HUES6 (cell line): ENCODE measurements around the gene CDH8.

Source experiments
- H3K27ac ChIP-seq: 2 replicates; pipeline ENCODE4 v1.7.0; 2013; ENCODE audit warnings: low read depth, mild to moderate bottlenecking, low read length, inconsistent platforms
- H3K27me3 ChIP-seq: 2 replicates; pipeline ENCODE4 v1.6.1; 2013; ENCODE audit warnings: low read length; ENCODE audit not compliant: control insufficient read depth, insufficient read depth
- H3K36me3 ChIP-seq: 2 replicates; pipeline ENCODE4 v1.6.1; 2013; ENCODE audit warnings: low read length; ENCODE audit not compliant: control insufficient read depth, insufficient read depth
- H3K4me1 ChIP-seq: 2 replicates; pipeline ENCODE4 v1.6.1; 2013; ENCODE audit warnings: low read length; ENCODE audit not compliant: control insufficient read depth, insufficient read depth
- H3K4me3 ChIP-seq: 2 replicates; pipeline ENCODE4 v1.5.1; 2013; ENCODE audit warnings: low read depth, low read length
- H3K9ac ChIP-seq: one replicate; pipeline ENCODE4 v1.6.1; 2013; ENCODE audit warnings: mild to moderate bottlenecking, low read length
- H3K9me3 ChIP-seq: 2 replicates; pipeline ENCODE4 v1.6.1; 2013; ENCODE audit warnings: low read depth, low read length; ENCODE audit not compliant: control insufficient read depth, insufficient read depth

The CDH8 gene

GRCh38 chr16:61684541-61684940, 351.7 kb downstream of the CDH8 start:
- Histone ChIP-seq H3K27me3 (no peaks in the 10 kb centered on the region), H3K9ac (no peak overlapping the region)

GRCh38 chr16:61681673-61682072, 354.6 kb downstream of the CDH8 start:
- H3K27me3 ChIP-seq: no peaks in the 10 kb centered on the region
- no peaks in the 10 kb centered on the region for H3K9me3 ChIP-seq
- H3K27ac ChIP-seq: no peak overlapping the region
- no peak overlapping the region for H3K9ac ChIP-seq
- no peaks in the 10 kb centered on the region for H3K36me3 ChIP-seq
- no peak overlapping the region for H3K4me3 ChIP-seq
- H3K4me1 ChIP-seq: peaks cover 13% of the 10 kb centered on the region; the same call in 1 of the 2 replicates

More at GRCh38 chr16:61684541-61684940, 351.7 kb downstream of the CDH8 start:
- H3K36me3 ChIP-seq: no peaks in the 10 kb centered on the region
- no peak overlapping the region for H3K4me3 ChIP-seq
- H3K9me3 ChIP-seq: no peaks in the 10 kb centered on the region
- H3K27ac ChIP-seq: no peak overlapping the region
- H3K4me1 ChIP-seq: no peaks in the 10 kb centered on the region

GRCh38 chr16:61681124-61681523, 355.1 kb downstream of the CDH8 start:
- H3K4me3 ChIP-seq: no peak overlapping the region
- H3K9me3 ChIP-seq: no peaks in the 10 kb centered on the region
- peaks cover 13% of the 10 kb centered on the region; the same call in 1 of the 2 replicates for H3K4me1 ChIP-seq
- H3K9ac ChIP-seq: no peak overlapping the region
- no peaks in the 10 kb centered on the region for H3K36me3 ChIP-seq
- H3K27ac ChIP-seq: no peak overlapping the region
- H3K27me3 ChIP-seq: no peaks in the 10 kb centered on the region

- Histone ChIP-seq H3K36me3 (no peaks in the 10 kb centered on the region), H3K27me3 (no peaks in the 10 kb centered on the region), H3K4me3 (no peak overlapping the region), H3K9me3 (no peaks in the 10 kb centered on the region), H3K27ac (no peak overlapping the region), H3K4me1 (peaks cover 13% of the 10 kb centered on the region; the same call in 1 of the 2 replicates), H3K9ac (no peak overlapping the region)
These were observed 358.1 kb downstream of the CDH8 start for GRCh38 chr16:61678182-61678581.

GRCh38 chr16:61677776-61678175, 358.5 kb downstream of the CDH8 start:
- no peaks in the 10 kb centered on the region for H3K27me3 ChIP-seq
- H3K27ac ChIP-seq: no peak overlapping the region
- no peak overlapping the region for H3K4me3 ChIP-seq
- no peak overlapping the region for H3K9ac ChIP-seq
- peaks cover 13% of the 10 kb centered on the region; the same call in 1 of the 2 replicates for H3K4me1 ChIP-seq
- no peaks in the 10 kb centered on the region for H3K36me3 ChIP-seq
- no peaks in the 10 kb centered on the region for H3K9me3 ChIP-seq

- H3K9me3 ChIP-seq: no peaks in the 10 kb centered on the region
- peaks cover 13% of the 10 kb centered on the region; the same call in 1 of the 2 replicates for H3K4me1 ChIP-seq
- H3K27ac ChIP-seq: no peak overlapping the region
- H3K4me3 ChIP-seq: no peak overlapping the region
- no peaks in the 10 kb centered on the region for H3K36me3 ChIP-seq
- H3K27me3 ChIP-seq: no peaks in the 10 kb centered on the region
- H3K9ac ChIP-seq: no peak overlapping the region
These were observed 359.5 kb downstream of the CDH8 start for GRCh38 chr16:61676740-61677139.

- Histone ChIP-seq H3K9ac (no peak overlapping the region), H3K36me3 (no peaks in the 10 kb centered on the region), H3K4me1 (no peaks in the 10 kb centered on the region), H3K27ac (no peak overlapping the region), H3K4me3 (no peak overlapping the region), H3K9me3 (no peaks in the 10 kb centered on the region), H3K27me3 (no peaks in the 10 kb centered on the region)
These were observed 365.1 kb downstream of the CDH8 start for GRCh38 chr16:61671161-61671560.

GRCh38 chr16:61665512-61665911, 370.7 kb downstream of the CDH8 start:
- H3K27ac ChIP-seq: no peak overlapping the region
- H3K4me3 ChIP-seq: no peak overlapping the region
- no peaks in the 10 kb centered on the region for H3K27me3 ChIP-seq
- no peak overlapping the region for H3K9ac ChIP-seq
- H3K36me3 ChIP-seq: no peaks in the 10 kb centered on the region
- H3K9me3 ChIP-seq: no peaks in the 10 kb centered on the region
- no peaks in the 10 kb centered on the region for H3K4me1 ChIP-seq

- Histone ChIP-seq H3K27me3 (no peaks in the 10 kb centered on the region), H3K4me3 (no peak overlapping the region), H3K4me1 (no peaks in the 10 kb centered on the region), H3K9ac (no peak overlapping the region), H3K36me3 (no peaks in the 10 kb centered on the region), H3K27ac (no peak overlapping the region), H3K9me3 (no peaks in the 10 kb centered on the region)
These were observed 376.3 kb downstream of the CDH8 start for GRCh38 chr16:61659936-61660335.

GRCh38 chr16:61654962-61655361, 381.3 kb downstream of the CDH8 start:
- Histone ChIP-seq H3K27me3 (no peaks in the 10 kb centered on the region), H3K36me3 (no peaks in the 10 kb centered on the region), H3K4me1 (no peaks in the 10 kb centered on the region), H3K9me3 (no peaks in the 10 kb centered on the region), H3K4me3 (no peak overlapping the region), H3K27ac (no peak overlapping the region), H3K9ac (no peak overlapping the region)

GRCh38 chr16:61653544-61653943, 382.7 kb downstream of the CDH8 start:
- Histone ChIP-seq H3K27me3 (no peaks in the 10 kb centered on the region), H3K4me3 (no peak overlapping the region), H3K9me3 (no peaks in the 10 kb centered on the region), H3K27ac (no peak overlapping the region), H3K36me3 (no peaks in the 10 kb centered on the region), H3K4me1 (no peaks in the 10 kb centered on the region), H3K9ac (no peak overlapping the region)

- no peak overlapping the region for H3K9ac ChIP-seq
- H3K27ac ChIP-seq: no peak overlapping the region
These were observed 390.7 kb downstream of the CDH8 start for GRCh38 chr16:61645561-61645960.

More at GRCh38 chr16:61645561-61645960, 390.7 kb downstream of the CDH8 start:
- Histone ChIP-seq H3K4me1 (no peaks in the 10 kb centered on the region), H3K9me3 (no peaks in the 10 kb centered on the region), H3K36me3 (no peaks in the 10 kb centered on the region), H3K27me3 (no peaks in the 10 kb centered on the region), H3K4me3 (no peak overlapping the region)
